Ovary (tissue), 3 donors: ENCODE measurements around the gene HS3ST6.

ENCODE experiments used
- CTCF ChIP-seq, 3 donors: fragments of 450-650 bp in 2 of 3; fragments of 200-600 bp in 1 of 3; IDR thresholded peaks; one replicate each; pipeline versions ENCODE4 v1.5.1 to v1.8.0; 2016 to 2022; ENCODE audit warnings: antibody characterized with exemption in 3 of 3, mild to moderate bottlenecking in 1 of 3
- EP300 ChIP-seq: sonication (generic); formaldehyde crosslinking; IDR thresholded peaks from one replicate; pipeline ENCODE4 v1.6.1; 2017; ENCODE audit warnings: antibody characterized with exemption
- POLR2A ChIP-seq: fragments of 450-650 bp; IDR thresholded peaks from one replicate; pipeline ENCODE4 v1.6.1; 2017; ENCODE audit warnings: antibody characterized with exemption, mild to moderate bottlenecking, moderate library complexity
- donor health status: DM: no; HTN: no; CAD: no.

- TF ChIP-seq POLR2A (no peak), CTCF (IDR thresholded peaks at IDR 0.05) (no peak), EP300 (no peak)
These were observed 43.4 kb upstream of the HS3ST6 start for GRCh38 chr16:1961651-1962067.
